Upper lobe of right lung (tissue), 1 donor: ENCODE measurements around the gene SLC39A12. TPM values are rescaled to one million over a fixed set of nuclear protein-coding genes. Genes with fewer than 3 reads are reported as not detected.

Experiments used
- ATAC-seq: fragments of 200-7000 bp; cut with Tn5 transposase; one replicate; pipeline ENCODE4 v1.9.1; 2020; ENCODE audit warnings: mild to moderate bottlenecking, moderate library complexity
- DNase-seq: peaks from one replicate; pipeline ENCODE4 v3.0.0-alpha.2; 2020
- H3K27ac ChIP-seq: fragments of 200-600 bp; one replicate; pipeline ENCODE4 v1.8.0; 2022
- H3K27me3 ChIP-seq: fragments of 200-600 bp; one replicate; pipeline ENCODE4 v1.8.0; 2022; ENCODE audit warnings: mild to moderate bottlenecking
- H3K36me3 ChIP-seq: fragments of 200-600 bp; one replicate; pipeline ENCODE4 v1.8.0; 2022
- H3K4me1 ChIP-seq: fragments of 200-600 bp; one replicate; pipeline ENCODE4 v1.8.0; 2022
- H3K4me3 ChIP-seq: fragments of 200-600 bp; one replicate; pipeline ENCODE4 v1.8.0; 2022; ENCODE audit warnings: mild to moderate bottlenecking
- H3K9me3 ChIP-seq: fragments of 200-600 bp; one replicate; pipeline ENCODE4 v1.8.0; 2022
- intact Hi-C: fragments of 100-400 bp; cut with DNase I; formaldehyde crosslinking; loops from one replicate; pipeline ENCODE4 v1.11.0; 2022
- total RNA-seq: library from RNA; stranded (reverse); fragmentation: NEBNext Ultra II Directional; extraction: Animal tissue kit (Norgen Biotek cat#: 25700); gene quantifications from one replicate; pipeline ENCODE4 v1.2.1, GENCODE V29; 2021
- TF ChIP-seq, protein P1 (sequence below): fragments of 200-600 bp; IDR thresholded peaks from one replicate; pipeline ENCODE4 v1.8.0; 2022; ENCODE audit warnings: antibody characterized with exemption
- donor health status: DM: no; HTN: yes; CAD: no; lungs with severe emphysema.

Gene SLC39A12
- total RNA-seq, 1 donor from 2014 or later: 0.29 TPM

DNA sequence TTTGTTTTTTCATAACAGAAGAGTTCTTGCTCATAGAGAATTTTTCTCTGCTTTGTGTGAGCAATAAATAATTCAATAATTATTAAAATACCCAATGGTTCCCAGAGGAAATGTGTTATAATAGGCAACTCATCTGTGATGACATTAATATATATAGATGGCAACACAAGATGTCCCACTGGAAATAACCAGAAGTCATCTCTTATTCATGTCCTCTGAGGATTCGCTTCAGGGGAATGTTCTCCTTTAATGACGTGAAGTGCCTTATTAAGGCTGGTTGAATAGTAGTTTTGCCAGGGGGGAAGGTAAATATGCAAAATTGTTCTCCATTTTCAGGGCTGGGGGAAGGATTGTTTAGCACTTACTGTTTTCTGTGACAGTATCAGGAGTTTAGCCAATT lies 3.1 kb downstream of the SLC39A12 start:
- Histone ChIP-seq H3K27ac (no peak overlapping the region), H3K27me3 (no peaks in the 10 kb centered on the region), H3K4me3 (no peak overlapping the region), H3K36me3 (no peaks in the 10 kb centered on the region), H3K4me1 (no peaks in the 10 kb centered on the region), H3K9me3 (no peaks in the 10 kb centered on the region)
- TF ChIP-seq, protein P1, sequence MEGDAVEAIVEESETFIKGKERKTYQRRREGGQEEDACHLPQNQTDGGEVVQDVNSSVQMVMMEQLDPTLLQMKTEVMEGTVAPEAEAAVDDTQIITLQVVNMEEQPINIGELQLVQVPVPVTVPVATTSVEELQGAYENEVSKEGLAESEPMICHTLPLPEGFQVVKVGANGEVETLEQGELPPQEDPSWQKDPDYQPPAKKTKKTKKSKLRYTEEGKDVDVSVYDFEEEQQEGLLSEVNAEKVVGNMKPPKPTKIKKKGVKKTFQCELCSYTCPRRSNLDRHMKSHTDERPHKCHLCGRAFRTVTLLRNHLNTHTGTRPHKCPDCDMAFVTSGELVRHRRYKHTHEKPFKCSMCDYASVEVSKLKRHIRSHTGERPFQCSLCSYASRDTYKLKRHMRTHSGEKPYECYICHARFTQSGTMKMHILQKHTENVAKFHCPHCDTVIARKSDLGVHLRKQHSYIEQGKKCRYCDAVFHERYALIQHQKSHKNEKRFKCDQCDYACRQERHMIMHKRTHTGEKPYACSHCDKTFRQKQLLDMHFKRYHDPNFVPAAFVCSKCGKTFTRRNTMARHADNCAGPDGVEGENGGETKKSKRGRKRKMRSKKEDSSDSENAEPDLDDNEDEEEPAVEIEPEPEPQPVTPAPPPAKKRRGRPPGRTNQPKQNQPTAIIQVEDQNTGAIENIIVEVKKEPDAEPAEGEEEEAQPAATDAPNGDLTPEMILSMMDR: no peak
- no peak for ATAC-seq
- DNase-seq: no peak
- intact Hi-C loops: no loop called here

DNA sequence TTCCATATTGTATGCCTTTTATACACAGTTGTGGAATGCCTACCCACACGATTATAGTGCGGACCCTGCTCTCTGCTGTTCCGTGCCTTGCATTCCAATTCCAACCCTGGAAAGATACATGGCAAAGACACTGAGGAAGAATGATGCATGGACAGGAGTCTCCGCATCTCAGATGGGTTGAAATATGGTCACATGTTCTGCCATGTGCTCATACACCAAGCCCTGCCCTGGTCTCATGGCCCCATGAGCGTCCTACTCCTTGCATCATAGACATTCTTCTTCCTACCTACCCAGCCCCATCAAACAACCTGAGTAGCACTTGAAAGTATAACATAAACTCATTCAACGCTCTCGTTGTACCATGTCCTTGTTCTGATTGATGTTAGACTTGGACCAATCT lies 6.3 kb downstream of the SLC39A12 start:
- H3K4me1 ChIP-seq: no peaks in the 10 kb centered on the region
- H3K27ac ChIP-seq: no peak overlapping the region
- H3K4me3 ChIP-seq: no peak overlapping the region
- no peak for ATAC-seq
- H3K9me3 ChIP-seq: no peaks in the 10 kb centered on the region
- TF ChIP-seq, protein P1: no peak
- DNase-seq: no peak
- H3K36me3 ChIP-seq: no peaks in the 10 kb centered on the region
- intact Hi-C loops: no loop called here
- H3K27me3 ChIP-seq: no peaks in the 10 kb centered on the region

DNA sequence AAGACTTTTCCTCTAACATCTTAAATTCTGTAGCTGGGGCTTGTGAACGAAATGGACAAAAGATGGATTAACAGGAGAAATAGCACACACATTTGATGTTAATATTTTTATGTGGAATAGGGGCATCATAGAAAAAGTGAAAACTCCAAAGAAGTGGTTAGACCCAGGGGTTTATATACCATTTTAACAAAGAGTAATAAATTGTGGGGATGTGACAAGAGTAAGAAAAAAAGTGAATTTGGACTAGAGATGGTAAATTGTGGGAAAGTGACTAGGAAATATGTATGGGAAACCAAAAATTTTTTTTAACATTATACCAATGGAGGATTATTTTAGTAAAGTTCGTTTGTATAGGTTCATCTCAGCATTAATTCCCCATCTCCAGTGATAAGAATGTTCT lies 8.2 kb downstream of the SLC39A12 start:
- no peaks in the 10 kb centered on the region for H3K4me1 ChIP-seq
- TF ChIP-seq, protein P1: no peak
- intact Hi-C loops: no loop called here
- ATAC-seq: no peak
- no peaks in the 10 kb centered on the region for H3K36me3 ChIP-seq
- DNase-seq: no peak
- no peak overlapping the region for H3K4me3 ChIP-seq
- H3K27me3 ChIP-seq: no peaks in the 10 kb centered on the region
- no peaks in the 10 kb centered on the region for H3K9me3 ChIP-seq
- H3K27ac ChIP-seq: no peak overlapping the region

DNA sequence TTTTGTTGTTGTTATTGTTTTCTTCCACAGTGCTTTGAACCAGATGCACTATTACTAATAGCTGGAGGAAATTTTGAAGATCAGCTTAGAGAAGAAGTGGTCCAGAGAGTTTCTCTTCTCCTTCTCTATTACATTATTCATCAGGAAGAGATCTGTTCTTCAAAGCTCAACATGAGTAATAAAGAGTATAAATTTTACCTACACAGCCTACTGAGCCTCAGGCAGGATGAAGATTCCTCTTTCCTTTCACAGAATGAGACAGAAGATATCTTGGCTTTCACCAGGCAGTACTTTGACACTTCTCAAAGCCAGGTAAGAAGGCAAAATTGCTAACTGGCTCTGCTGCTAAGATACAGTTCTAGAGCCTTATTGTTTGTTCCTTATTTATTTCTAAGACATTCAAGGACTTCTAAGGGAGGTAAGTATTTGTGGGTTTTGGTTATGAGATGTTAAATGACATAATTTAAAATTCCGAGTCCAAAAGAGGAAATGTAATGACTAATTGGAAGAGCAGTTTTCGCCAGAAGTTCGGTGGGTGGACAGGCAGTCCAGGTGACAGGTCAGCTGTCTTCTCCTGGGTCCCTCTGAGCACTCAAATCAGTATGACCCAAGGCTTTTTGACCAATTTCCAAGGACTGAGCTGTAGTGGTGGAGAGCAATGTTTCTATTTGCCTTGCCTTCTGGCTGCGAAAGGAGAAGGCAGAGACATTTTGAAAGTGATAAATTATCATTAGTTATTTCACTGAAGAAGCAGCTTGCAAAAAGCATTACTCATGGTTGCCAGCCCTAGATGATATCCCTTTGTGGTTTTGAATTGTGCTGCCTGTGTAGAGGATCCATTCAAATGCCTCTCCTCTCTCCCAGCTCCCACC lies 10.1 kb downstream of the SLC39A12 start:
- ATAC-seq (no peak), DNase-seq (no peak)
- TF ChIP-seq, protein P1: no peak

DNA sequence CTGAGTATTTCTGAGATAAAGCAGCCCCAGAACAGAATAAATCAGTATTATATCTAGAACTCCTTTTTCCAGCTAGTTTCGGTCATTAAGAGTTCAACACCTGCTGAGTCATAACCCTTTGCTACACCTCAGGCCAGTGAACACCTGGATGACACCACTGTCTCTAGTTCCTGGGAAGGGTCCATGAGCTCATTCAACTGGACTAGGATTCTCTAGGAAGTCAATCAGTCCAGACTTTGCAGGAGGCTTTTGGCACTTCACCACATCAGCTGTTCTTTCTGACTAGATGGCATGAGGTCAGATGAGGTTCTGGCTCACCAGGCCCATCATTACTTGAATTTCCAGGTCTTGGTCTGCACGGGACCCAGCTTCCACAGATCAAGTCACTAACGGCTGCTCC lies 11.7 kb downstream of the SLC39A12 start:
- Histone ChIP-seq H3K27me3 (no peaks in the 10 kb centered on the region), H3K27ac (no peak overlapping the region), H3K36me3 (no peaks in the 10 kb centered on the region), H3K4me1 (no peaks in the 10 kb centered on the region), H3K9me3 (no peaks in the 10 kb centered on the region), H3K4me3 (no peak overlapping the region)
- DNase-seq (no peak), ATAC-seq (no peak)
- intact Hi-C loops: no loop called here
- TF ChIP-seq, protein P1: no peak

More for the DNA sequence above, 10.1 kb downstream of the SLC39A12 start:
- H3K9me3 ChIP-seq: no peaks in the 10 kb centered on the region
- no peaks in the 10 kb centered on the region for H3K27me3 ChIP-seq
- no peaks in the 10 kb centered on the region for H3K4me1 ChIP-seq
- H3K27ac ChIP-seq: no peak overlapping the region
- intact Hi-C loops: no loop called here
- H3K36me3 ChIP-seq: no peaks in the 10 kb centered on the region
- no peak overlapping the region for H3K4me3 ChIP-seq
